K562 (cell line): Measurements from ENCODE around the gene AFDN. TPM values are rescaled to one million over a fixed set of nuclear protein-coding genes. Genes with fewer than 3 reads are reported as not detected.

Experiments
- ATAC-seq: fragments of 200-7000 bp; cut with Tn5 transposase; 3 replicates; pipeline ENCODE4 v1.9.1; 2020; ENCODE audit warnings: moderate library complexity
- BruUV-seq: library from RNA; stranded (reverse); fragments of 400-500 nt; replicated peaks from 2 replicates; lab custom pipeline; 2021; lab: Mats Ljungman, UMichigan
- CTCF ChIA-PET: fragments of 300-600 bp; formaldehyde crosslinking; extraction: SDS; loops from one replicate; lab custom pipeline; 2021; ENCODE audit warnings: low intra/inter-chr PET ratio; lab: Yijun Ruan, JAX
- POLR2A ChIA-PET: fragments of 300-600, 350-650 bp; sonication (Branson Sonifier 250); formaldehyde crosslinking; extraction: SDS; loops from one replicate; lab custom pipeline; 2021; ENCODE audit warnings: antibody characterized with exemption, inconsistent platforms; lab: Yijun Ruan, JAX
- DNase-seq, 4 experiments: peaks; one replicate each; pipeline versions ENCODE4 v3.0.0 to v3.0.0-alpha.2; 2011 to 2018; ENCODE audit warnings: low spot score in 3 of 4, mixed read lengths in 3 of 4; ENCODE audit errors: extremely low read depth in 1 of 4
- FAIRE-seq: peaks from 2 replicates; lab custom pipeline; 2011; peaks lifted over from hg19 to GRCh38; lab: Jason Lieb, UNC
- H2AFZ ChIP-seq: 2 replicates; pipeline ENCODE4 v1.6.0; 2011; ENCODE audit warnings: low read depth, low read length, control low read depth, inconsistent platforms
- H3K27ac ChIP-seq: fragments of 200-600 bp; 3 replicates; pipeline ENCODE4 v1.8.0; 2011; ENCODE audit warnings: low read depth, mild to moderate bottlenecking, control low read depth, inconsistent platforms, low read length, moderate library complexity, mixed read lengths; ENCODE audit errors: extremely low read depth
- H3K27me3 ChIP-seq, 2 experiments: fragments of 300-600 bp in 1 of 2; 2 replicates in 1 of 2; 3 replicates in 1 of 2; pipeline versions ENCODE4 v1.6.0 to v1.8.0; 2011; ENCODE audit warnings: inconsistent platforms in 2 of 2, low read length in 2 of 2, mild to moderate bottlenecking in 1 of 2, mixed read lengths in 1 of 2, moderate library complexity in 1 of 2; ENCODE audit not compliant: control insufficient read depth in 2 of 2, insufficient read depth in 2 of 2
- H3K36me3 ChIP-seq: fragments of 300-600 bp; 3 replicates; pipeline ENCODE4 v1.8.0; 2011; ENCODE audit warnings: mild to moderate bottlenecking, low read length, inconsistent platforms; ENCODE audit not compliant: control insufficient read depth, insufficient read depth
- H3K4me1 ChIP-seq, 2 experiments: fragments of 200-600 bp in 1 of 2; replicated peaks in 1 of 2; 2 replicates in 1 of 2; 3 replicates in 1 of 2; pipeline versions ENCODE4 v1.5.1 to v1.8.0; 2011; ENCODE audit warnings: inconsistent platforms in 2 of 2, low read length in 2 of 2, mild to moderate bottlenecking in 1 of 2, mixed read lengths in 1 of 2, moderate library complexity in 1 of 2; ENCODE audit not compliant: control insufficient read depth in 2 of 2, insufficient read depth in 2 of 2
- H3K4me2 ChIP-seq: 2 replicates; pipeline ENCODE4 v1.6.1; 2011; ENCODE audit warnings: low read length, control low read depth, inconsistent platforms, mixed read lengths; ENCODE audit not compliant: insufficient read depth
- H3K4me3 ChIP-seq: fragments of 200-600 bp; sonication (generic), shearing (Covaris generic); 2 replicates; pipeline ENCODE4 v1.5.1; 2016; ENCODE audit warnings: control low read depth, inconsistent platforms
- H3K79me2 ChIP-seq: fragments of 200-600 bp; 3 replicates; pipeline ENCODE4 v1.8.0; 2011; ENCODE audit warnings: low read length, inconsistent platforms; ENCODE audit not compliant: control insufficient read depth, insufficient read depth
- H3K9ac ChIP-seq, 2 experiments: 2 replicates each; pipeline versions ENCODE4 v1.6.0 to v1.6.1; 2011; ENCODE audit warnings: low read depth in 2 of 2, low read length in 2 of 2, control low read depth in 1 of 2, inconsistent platforms in 1 of 2, mild to moderate bottlenecking in 1 of 2, mixed read lengths in 1 of 2; ENCODE audit not compliant: insufficient read depth in 1 of 2
- H3K9me1 ChIP-seq: one replicate; pipeline ENCODE4 v1.6.0; 2011; ENCODE audit warnings: inconsistent platforms, mild to moderate bottlenecking, low read length, moderate library complexity; ENCODE audit not compliant: control insufficient read depth, insufficient read depth
- H3K9me3 ChIP-seq: replicated peaks from 2 replicates; pipeline ENCODE4 v1.5.1; 2011; ENCODE audit warnings: low read depth, low read length, inconsistent platforms; ENCODE audit not compliant: control insufficient read depth, insufficient read depth
- H4K20me1 ChIP-seq: replicated peaks from 2 replicates; pipeline ENCODE4 v1.6.1; 2011; ENCODE audit warnings: low read length, inconsistent platforms, mixed read lengths; ENCODE audit not compliant: control insufficient read depth, insufficient read depth
- ATF1 ChIP-seq, 2 experiments: fragments of 450-650 bp in 1 of 2; IDR thresholded peaks; 2 replicates each; pipeline ENCODE4 v1.6.1; 2016; ENCODE audit warnings: missing compliant biosample characterization in 1 of 2, missing genetic modification characterization in 1 of 2
- ATF7 ChIP-seq: fragments of 450-650 bp; IDR thresholded peaks from 2 replicates; pipeline ENCODE4 v1.7.1; 2014; ENCODE audit warnings: mild to moderate bottlenecking, moderate library complexity
- BDP1 ChIP-seq: IDR thresholded peaks from 3 replicates; pipeline ENCODE4 v1.6.1; 2011; ENCODE audit not compliant: insufficient read length, insufficient read depth
- BRD9 ChIP-seq: fragments of 450-650 bp; IDR thresholded peaks from 2 replicates; pipeline ENCODE4 v1.6.1; 2018; ENCODE audit warnings: low read depth; ENCODE audit not compliant: partially characterized antibody
- CREM ChIP-seq: IDR thresholded peaks from 2 replicates; pipeline ENCODE4 v1.6.1; 2014; ENCODE audit warnings: antibody characterized with exemption, low read depth
- FOXJ2 ChIP-seq: fragments of 200-800 bp; sonication (Bioruptor generic); IDR thresholded peaks from 2 replicates; pipeline ENCODE4 v1.6.1; 2016; ENCODE audit warnings: missing genetic modification characterization, missing compliant biosample characterization
- HCFC1 ChIP-seq: IDR thresholded peaks from 2 replicates; pipeline ENCODE4 v1.6.1; 2012; ENCODE audit warnings: low read depth, low read length, improper control_type of control experiment
- NCOA1 ChIP-seq: fragments of 450-650 bp; IDR thresholded peaks from 2 replicates; pipeline ENCODE4 v1.6.1; 2016; ENCODE audit warnings: low read depth
- RAD21 ChIP-seq, 2 experiments: fragments of 250-450 bp in 1 of 2; fragments of 450-650 bp in 1 of 2; sonication (Bioruptor Pico) in 1 of 2; formaldehyde crosslinking in 1 of 2; IDR thresholded peaks in 1 of 2; conservative IDR thresholded peaks in 1 of 2; 2 replicates each; pipeline versions ENCODE4 v1.4.0 to v1.8.0; 2020 to 2022; ENCODE audit warnings: mild to moderate bottlenecking in 2 of 2, moderate library complexity in 1 of 2
- TOE1 ChIP-seq, 2 experiments: fragments of 450-650 bp in 1 of 2; sonication (generic) in 1 of 2; formaldehyde crosslinking in 1 of 2; IDR thresholded peaks; 2 replicates each; pipeline versions ENCODE4 v1.7.1 to v1.8.0; 2016 to 2022; ENCODE audit warnings: borderline replicate concordance in 2 of 2, mild to moderate bottlenecking in 2 of 2, antibody characterized with exemption in 1 of 2, inconsistent platforms in 1 of 2, low read depth in 1 of 2, missing genetic modification reagents in 1 of 2, moderate library complexity in 1 of 2
- ZNF316 ChIP-seq: fragments of 450-650 bp; IDR thresholded peaks from 2 replicates; pipeline ENCODE4 v1.6.1; 2016
- ZNF408 ChIP-seq: fragments of 250-450 bp; sonication (Bioruptor Pico); IDR thresholded peaks from 2 replicates; pipeline ENCODE4 v1.4.0; 2020; ENCODE audit warnings: low read depth, mild to moderate bottlenecking, moderate library complexity
- WGBS: fragments of 100-300 bp; shearing (Covaris generic); methylation state at CpG from one replicate; pipeline ENCODE4 v1.1.6; 2016; ENCODE audit warnings: low coverage, mixed read lengths; ENCODE audit not compliant: insufficient coverage; ENCODE audit errors: missing lambda C conversion rate; 5-methylcytosine and 5-hydroxymethylcytosine counted together
- in situ Hi-C: fragments of 300-500 bp; cut with MboI; formaldehyde crosslinking; loops from 4 replicates; pipeline ENCODE4 v1.15.0; 2018; ENCODE audit warnings: inconsistent platforms, mixed read lengths
- intact Hi-C: fragments of 100-400 bp; cut with micrococcal nuclease; formaldehyde crosslinking; loops from 2 replicates; pipeline ENCODE4 v1.14.2; 2022
- polyA plus RNA-seq, 8 experiments: library from polyadenylated mRNA; depleted of rRNA in 4 of 8; stranded (reverse) in 5 of 8; unstranded in 3 of 8; fragments of >200 nt; fragmentation: Nextera tagmentation in 2 of 8; fragmentation: Illumina TruSeq in 1 of 8; extraction: Ambion mirVana in 2 of 8; extraction: Trizol in 1 of 8; gene quantifications; 2 replicates each; pipeline versions ENCODE4 v1.2.1 to v1.2.3, GENCODE V29; 2011 to 2014; ENCODE audit warnings: inconsistent platforms in 1 of 8, missing spikeins in 1 of 8
- total RNA-seq, 7 experiments: library from RNA; depleted of rRNA in 6 of 7; stranded (reverse); fragments of >200 nt in 6 of 7; fragmentation: Illumina TruSeq in 2 of 7; extraction: Trizol in 2 of 7; gene quantifications; 2 replicates each; pipeline versions ENCODE4 v1.2.1 to v1.2.3, GENCODE V29; 2011 to 2021; ENCODE audit warnings: low replicate concordance in 1 of 7
- TF ChIP-seq, protein P1 (sequence below), 2 experiments: fragments of 450-650 bp in 1 of 2; sonication (generic) in 1 of 2; formaldehyde crosslinking in 1 of 2; IDR thresholded peaks in 1 of 2; conservative IDR thresholded peaks in 1 of 2; 2 replicates each; pipeline versions ENCODE4 v1.6.1 to v1.8.1; 2016 to 2023; ENCODE audit warnings: mild to moderate bottlenecking in 2 of 2, moderate library complexity in 2 of 2, inconsistent platforms in 1 of 2, missing genetic modification reagents in 1 of 2

The AFDN gene
- total and polyA plus RNA-seq, 9 of the 15 experiments (the other 6 are each of a cell fraction or from before 2014, with no cell fraction given): 7.2 to 129 (median 105) TPM

DNA sequence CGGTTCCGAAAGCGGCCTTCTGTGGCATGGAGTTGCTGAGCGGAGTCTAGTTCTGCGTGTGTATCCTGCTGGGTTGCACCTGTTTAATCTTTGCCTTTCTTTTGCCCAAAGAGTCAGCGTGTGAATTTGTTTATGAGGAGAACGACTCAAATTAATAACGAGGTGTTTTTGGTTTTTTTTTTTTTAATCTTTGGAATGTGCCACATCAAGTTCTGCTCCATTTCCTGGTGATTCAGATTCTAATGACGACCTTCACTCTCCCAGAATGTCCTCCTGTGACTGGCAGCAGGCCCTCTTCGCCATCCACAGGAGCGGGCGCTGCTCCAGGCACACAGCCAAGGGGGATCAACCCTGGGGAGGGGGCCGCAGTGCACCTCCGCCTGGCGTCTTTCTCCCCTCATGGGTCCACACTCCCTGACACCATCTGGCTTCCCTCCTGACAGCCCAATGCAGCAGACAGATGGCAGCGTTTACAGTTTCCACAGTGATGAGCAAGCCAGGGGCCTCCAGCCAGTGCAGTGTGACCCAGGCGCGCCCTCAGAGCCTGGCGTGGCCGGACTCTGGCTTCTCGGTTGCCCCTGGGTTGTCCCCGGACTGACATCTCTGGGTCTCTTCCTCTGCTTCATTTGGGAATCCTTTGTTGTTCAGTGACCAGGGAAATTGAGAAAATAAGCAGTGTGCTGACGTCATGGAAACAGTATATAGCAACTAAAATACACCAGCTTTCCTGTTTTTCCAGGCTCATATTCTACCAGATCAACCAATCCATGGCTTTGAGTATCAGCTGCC is 27.5 kb upstream of the AFDN start:
- POLR2A ChIA-PET: interaction anchor here (0.8 kb wide), 1 partner anchor 67 kb away, joined by 3 read pairs; no protein-coding TSS in a partner anchor
- no peak for FAIRE-seq
- peaks cover 66 to 87% of the 10 kb centered on the region in 2 experiments for H3K27me3 ChIP-seq

More for the DNA sequence above, 27.5 kb upstream of the AFDN start:
- CTCF ChIA-PET: no interaction called here
- H3K4me3 ChIP-seq: no peak overlapping the region
- intact Hi-C loops (no loop called here), in situ Hi-C loops (no loop called here)
- H4K20me1 ChIP-seq: no peaks in the 10 kb centered on the region; the same call in 1 of the 2 replicates
- no peaks in the 10 kb centered on the region for H3K9me3 ChIP-seq
- peak overlapping the region in 1 of 2 experiments; percentile 15; a peak in 1 of 4 replicates for H3K9ac ChIP-seq
- 32% methylated on average over 23 of the region's 23 CpGs for WGBS
- H3K9me1 ChIP-seq: no peaks in the 10 kb centered on the region
- no peak overlapping the region for H3K4me2 ChIP-seq
- no peaks in the 10 kb centered on the region for H3K36me3 ChIP-seq
- ATAC-seq: peak; percentile 55
- no peak overlapping the region for H3K27ac ChIP-seq
- H2AFZ ChIP-seq: no peak overlapping the region
- no peak for DNase-seq
- peaks cover 0 to 27% of the 10 kb centered on the region in 2 experiments; a peak in 3 of 5 replicates for H3K4me1 ChIP-seq
- no peak for TF ChIP-seq BRD9
- no peak for TF ChIP-seq NCOA1
- TF ChIP-seq BDP1: no peak
- TF ChIP-seq HCFC1: no peak
- peak; percentile 46 for TF ChIP-seq CREM
- no peak for TF ChIP-seq ZNF408 (CRISPR knock-in tag)
- TF ChIP-seq TOE1 (IDR thresholded peaks at IDR 0.05; ENCODE audit: borderline replicate concordance): no peak
- no peak for TF ChIP-seq TOE1 (CRISPR knock-in tag; IDR thresholded peaks at IDR 0.05; ENCODE audit: borderline replicate concordance, low read depth)
- TF ChIP-seq ZNF316: 0 out of 2 replicates have a peak, but pooled peaks have one; percentile 12
- TF ChIP-seq RAD21 (CRISPR knock-in tag; conservative IDR thresholded peaks at IDR 0.05 in 1 of 2, IDR thresholded peaks at IDR 0.05 in 1 of 2): 0 out of 4 replicates have a peak, but pooled peaks of 1 of the 2 experiments have one; percentile 5
- TF ChIP-seq ATF7: peak; percentile 60; the same call in 1 of the 2 replicates
- TF ChIP-seq, protein P1, sequence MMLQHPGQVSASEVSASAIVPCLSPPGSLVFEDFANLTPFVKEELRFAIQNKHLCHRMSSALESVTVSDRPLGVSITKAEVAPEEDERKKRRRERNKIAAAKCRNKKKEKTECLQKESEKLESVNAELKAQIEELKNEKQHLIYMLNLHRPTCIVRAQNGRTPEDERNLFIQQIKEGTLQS (IDR thresholded peaks at IDR 0.05): peak; percentile 59
- TF ChIP-seq, protein P1 (CRISPR knock-in tag; conservative IDR thresholded peaks at IDR 0.05): no peak
- no peak for TF ChIP-seq ATF1 (CRISPR knock-in tag; IDR thresholded peaks at IDR 0.05)
- TF ChIP-seq ATF1 (tag; IDR thresholded peaks at IDR 0.05): peak; percentile 69
- TF ChIP-seq FOXJ2 (tag): peak; percentile 84
- no TSS peak for BruUV-seq
- H3K79me2 ChIP-seq: no peaks in the 10 kb centered on the region
